GM23338 (cell line): ENCODE results near the gene IMPACT. TPM values are rescaled to one million over a fixed set of nuclear protein-coding genes. Genes with fewer than 3 reads are reported as not detected.

Experiments
- ATAC-seq: fragments of 200-7000 bp; cut with Tn5 transposase; 3 replicates; pipeline ENCODE4 v1.9.1; 2020
- DNase-seq: peaks from one replicate; pipeline ENCODE4 v3.0.0-alpha.2; 2015; ENCODE audit warnings: low spot score
- H2AFZ ChIP-seq: fragments of 200-600 bp; sonication (generic); 2 replicates; pipeline ENCODE4 v1.8.0; 2016; ENCODE audit warnings: antibody characterized with exemption, mild to moderate bottlenecking, moderate library complexity
- H3F3A ChIP-seq: fragments of 200-600 bp; sonication (generic); replicated peaks from 2 replicates; pipeline ENCODE4 v1.8.0; 2017; ENCODE audit warnings: antibody characterized with exemption, mixed run types, low read depth
- H3K27ac ChIP-seq: fragments of 200-600 bp; sonication (generic); 2 replicates; pipeline ENCODE4 v1.6.1; 2016; ENCODE audit warnings: low read depth
- H3K27me3 ChIP-seq: fragments of 200-600 bp; sonication (generic); 2 replicates; pipeline ENCODE4 v1.8.0; 2016; ENCODE audit warnings: mild to moderate bottlenecking, mixed run types, moderate library complexity; ENCODE audit not compliant: insufficient read depth
- H3K36me3 ChIP-seq: fragments of 200-600 bp; sonication (generic); 2 replicates; pipeline ENCODE4 v1.8.0; 2016; ENCODE audit warnings: mild to moderate bottlenecking; ENCODE audit not compliant: insufficient read depth
- H3K4me1 ChIP-seq: fragments of 200-600 bp; sonication (generic); 2 replicates; pipeline ENCODE4 v1.8.0; 2016; ENCODE audit warnings: mild to moderate bottlenecking, moderate library complexity; ENCODE audit not compliant: insufficient read depth
- H3K4me2 ChIP-seq: fragments of 200-600 bp; sonication (generic); 2 replicates; pipeline ENCODE4 v1.7.1; 2017; ENCODE audit warnings: mixed run types
- H3K4me3 ChIP-seq: fragments of 200-600 bp; sonication (generic); 2 replicates; pipeline ENCODE4 v1.6.1; 2016; ENCODE audit warnings: mixed run types
- H3K79me2 ChIP-seq: fragments of 200-600 bp; sonication (generic); replicated peaks from 2 replicates; pipeline ENCODE4 v1.8.0; 2017; ENCODE audit warnings: mild to moderate bottlenecking; ENCODE audit not compliant: insufficient read depth
- H3K9me2 ChIP-seq: fragments of 200-600 bp; sonication (generic); 2 replicates; pipeline ENCODE4 v1.8.0; 2017; ENCODE audit not compliant: insufficient read depth
- H4K20me1 ChIP-seq: fragments of 200-600 bp; sonication (generic); replicated peaks from 2 replicates; pipeline ENCODE4 v1.8.0; 2017; ENCODE audit warnings: mild to moderate bottlenecking; ENCODE audit not compliant: insufficient read depth
- H3K27ac Mint-ChIP-seq: 2 replicates; pipeline ENCODE4 v1.8.0; 2020; ENCODE audit warnings: inconsistent platforms, mild to moderate bottlenecking, moderate library complexity, mixed read lengths
- H3K27me3 Mint-ChIP-seq: 3 replicates; pipeline ENCODE4 v1.8.0; 2022; ENCODE audit warnings: low read depth, mild to moderate bottlenecking, moderate library complexity, mixed read lengths, inconsistent platforms; ENCODE audit not compliant: insufficient read depth, poor library complexity
- H3K36me3 Mint-ChIP-seq: 3 replicates; pipeline ENCODE4 v1.8.0; 2021; ENCODE audit warnings: low read depth, mild to moderate bottlenecking, inconsistent platforms, moderate library complexity, mixed read lengths
- H3K4me1 Mint-ChIP-seq: 3 replicates; pipeline ENCODE4 v1.8.0; 2020; ENCODE audit warnings: mild to moderate bottlenecking, inconsistent platforms, mixed read lengths
- H3K4me3 Mint-ChIP-seq: 3 replicates; pipeline ENCODE4 v1.8.0; 2021; ENCODE audit warnings: moderate library complexity, mild to moderate bottlenecking, inconsistent platforms, mixed read lengths
- H3K9me3 Mint-ChIP-seq: 3 replicates; pipeline ENCODE4 v1.8.0; 2020; ENCODE audit warnings: moderate library complexity, mild to moderate bottlenecking, inconsistent platforms, mixed read lengths
- CTCF ChIP-seq, 2 experiments: fragments of 200-600 bp in 1 of 2; sonication (generic) in 1 of 2; conservative IDR thresholded peaks; 2 replicates each; pipeline versions ENCODE4 v1.5.1 to v1.6.1; 2016 to 2017; ENCODE audit warnings: antibody characterized with exemption in 2 of 2, low read depth in 2 of 2, mild to moderate bottlenecking in 2 of 2, moderate library complexity in 1 of 2
- ETS1 ChIP-seq: IDR thresholded peaks from 2 replicates; pipeline ENCODE4 v1.6.1; 2016; ENCODE audit warnings: antibody characterized with exemption
- JUNB ChIP-seq: IDR thresholded peaks from one replicate; pipeline ENCODE4 v1.6.1; 2016; ENCODE audit warnings: antibody characterized with exemption; ENCODE audit not compliant: unreplicated experiment
- POLR2AphosphoS5 ChIP-seq: IDR thresholded peaks from 2 replicates; pipeline ENCODE4 v1.6.1; 2016; ENCODE audit warnings: antibody characterized with exemption, low read depth
- STAT1 ChIP-seq: IDR thresholded peaks from one replicate; pipeline ENCODE4 v1.6.1; 2016; ENCODE audit warnings: antibody characterized with exemption; ENCODE audit not compliant: unreplicated experiment
- ZNF462 ChIP-seq: fragments of 250-450 bp; sonication (Bioruptor Pico); IDR thresholded peaks from 2 replicates; pipeline ENCODE4 v1.5.0; 2020; ENCODE audit warnings: mild to moderate bottlenecking, moderate library complexity
- polyA plus RNA-seq: library from polyadenylated mRNA; unstranded; fragments of >200 nt; fragmentation: Nextera tagmentation; extraction: Ambion mirVana; gene quantifications from 2 replicates; pipeline ENCODE4 v1.2.1, GENCODE V29; 2016
- total RNA-seq: library from RNA; depleted of rRNA; stranded (reverse); fragments of >200 nt; shearing (Covaris generic); gene quantifications from 2 replicates; pipeline ENCODE4 v1.2.3, GENCODE V29; 2014

Gene IMPACT
- total and polyA plus RNA-seq, 2 experiments from 2014 or later = 42.1 to 47.6 TPM

- TF ChIP-seq ZNF462 (CRISPR knock-in tag) = no peak
- no peak for TF ChIP-seq POLR2AphosphoS5
- no peak for TF ChIP-seq ETS1
Measured at GRCh38 chr18:24446453-24446852, 20.0 kb downstream of the IMPACT start (continued).

- no peaks in the 10 kb centered on the region for H3K9me3 Mint-ChIP-seq
- no peaks in the 10 kb centered on the region for H3K27me3 Mint-ChIP-seq
- no peaks in the 10 kb centered on the region for H3K9me2 ChIP-seq
- H3K27me3 ChIP-seq = no peaks in the 10 kb centered on the region
- H3K4me1 ChIP-seq = no peaks in the 10 kb centered on the region
- H3K27ac ChIP-seq = no peak overlapping the region
- H3F3A ChIP-seq = no peaks in the 10 kb centered on the region
- no peak overlapping the region for H2AFZ ChIP-seq
- no peak overlapping the region for H3K27ac Mint-ChIP-seq
- no peak for TF ChIP-seq STAT1
- TF ChIP-seq JUNB = no peak
- peak in 1 of 2 experiments; percentile 38; a peak in 3 of 4 replicates for TF ChIP-seq CTCF (conservative IDR thresholded peaks at IDR 0.05; ENCODE audit: low read depth in 2 of 2)
- H3K36me3 ChIP-seq = peaks cover 51% of the 10 kb centered on the region
- H3K4me3 ChIP-seq = no peak overlapping the region
- ATAC-seq (no peak), DNase-seq (peak; percentile 21)
- no peaks in the 10 kb centered on the region for H4K20me1 ChIP-seq
- no peaks in the 10 kb centered on the region for H3K4me1 Mint-ChIP-seq
- H3K4me3 Mint-ChIP-seq = no peak overlapping the region
- peaks cover 68% of the 10 kb centered on the region for H3K36me3 Mint-ChIP-seq
- H3K4me2 ChIP-seq = no peak overlapping the region
- no peaks in the 10 kb centered on the region for H3K79me2 ChIP-seq
Measured at GRCh38 chr18:24446953-24447538, 20.6 kb downstream of the IMPACT start.
